K562 (cell line): ENCODE measurements around the gene TWIST1. TPM values are rescaled to one million over a fixed set of nuclear protein-coding genes. Genes with fewer than 3 reads are reported as not detected.

Experiments
- ATAC-seq: fragments of 200-7000 bp; cut with Tn5 transposase; 3 replicates; pipeline ENCODE4 v1.9.1; 2020; ENCODE audit warnings: moderate library complexity
- BruUV-seq: library from RNA; stranded (reverse); fragments of 400-500 nt; replicated peaks from 2 replicates; lab custom pipeline; 2021; lab: Mats Ljungman, UMichigan
- CTCF ChIA-PET: fragments of 300-600 bp; formaldehyde crosslinking; extraction: SDS; loops from one replicate; lab custom pipeline; 2021; ENCODE audit warnings: low intra/inter-chr PET ratio; lab: Yijun Ruan, JAX
- POLR2A ChIA-PET: fragments of 300-600, 350-650 bp; sonication (Branson Sonifier 250); formaldehyde crosslinking; extraction: SDS; loops from one replicate; lab custom pipeline; 2021; ENCODE audit warnings: antibody characterized with exemption, inconsistent platforms; lab: Yijun Ruan, JAX
- DNase-seq, 4 experiments: peaks; one replicate each; pipeline versions ENCODE4 v3.0.0 to v3.0.0-alpha.2; 2011 to 2018; ENCODE audit warnings: low spot score in 3 of 4, mixed read lengths in 3 of 4; ENCODE audit errors: extremely low read depth in 1 of 4
- FAIRE-seq: peaks from 2 replicates; lab custom pipeline; 2011; peaks lifted over from hg19 to GRCh38; lab: Jason Lieb, UNC
- H2AFZ ChIP-seq: 2 replicates; pipeline ENCODE4 v1.6.0; 2011; ENCODE audit warnings: low read depth, low read length, control low read depth, inconsistent platforms
- H3K27ac ChIP-seq: fragments of 200-600 bp; 3 replicates; pipeline ENCODE4 v1.8.0; 2011; ENCODE audit warnings: low read depth, mild to moderate bottlenecking, control low read depth, inconsistent platforms, low read length, moderate library complexity, mixed read lengths; ENCODE audit errors: extremely low read depth
- H3K27me3 ChIP-seq, 2 experiments: fragments of 300-600 bp in 1 of 2; 2 replicates in 1 of 2; 3 replicates in 1 of 2; pipeline versions ENCODE4 v1.6.0 to v1.8.0; 2011; ENCODE audit warnings: inconsistent platforms in 2 of 2, low read length in 2 of 2, mild to moderate bottlenecking in 1 of 2, mixed read lengths in 1 of 2, moderate library complexity in 1 of 2; ENCODE audit not compliant: control insufficient read depth in 2 of 2, insufficient read depth in 2 of 2
- H3K36me3 ChIP-seq: fragments of 300-600 bp; 3 replicates; pipeline ENCODE4 v1.8.0; 2011; ENCODE audit warnings: mild to moderate bottlenecking, low read length, inconsistent platforms; ENCODE audit not compliant: control insufficient read depth, insufficient read depth
- H3K4me1 ChIP-seq, 2 experiments: fragments of 200-600 bp in 1 of 2; replicated peaks in 1 of 2; 2 replicates in 1 of 2; 3 replicates in 1 of 2; pipeline versions ENCODE4 v1.5.1 to v1.8.0; 2011; ENCODE audit warnings: inconsistent platforms in 2 of 2, low read length in 2 of 2, mild to moderate bottlenecking in 1 of 2, mixed read lengths in 1 of 2, moderate library complexity in 1 of 2; ENCODE audit not compliant: control insufficient read depth in 2 of 2, insufficient read depth in 2 of 2
- H3K4me2 ChIP-seq: 2 replicates; pipeline ENCODE4 v1.6.1; 2011; ENCODE audit warnings: low read length, control low read depth, inconsistent platforms, mixed read lengths; ENCODE audit not compliant: insufficient read depth
- H3K4me3 ChIP-seq: fragments of 200-600 bp; sonication (generic), shearing (Covaris generic); 2 replicates; pipeline ENCODE4 v1.5.1; 2016; ENCODE audit warnings: control low read depth, inconsistent platforms
- H3K79me2 ChIP-seq: fragments of 200-600 bp; 3 replicates; pipeline ENCODE4 v1.8.0; 2011; ENCODE audit warnings: low read length, inconsistent platforms; ENCODE audit not compliant: control insufficient read depth, insufficient read depth
- H3K9ac ChIP-seq, 2 experiments: 2 replicates each; pipeline versions ENCODE4 v1.6.0 to v1.6.1; 2011; ENCODE audit warnings: low read depth in 2 of 2, low read length in 2 of 2, control low read depth in 1 of 2, inconsistent platforms in 1 of 2, mild to moderate bottlenecking in 1 of 2, mixed read lengths in 1 of 2; ENCODE audit not compliant: insufficient read depth in 1 of 2
- H3K9me1 ChIP-seq: one replicate; pipeline ENCODE4 v1.6.0; 2011; ENCODE audit warnings: inconsistent platforms, mild to moderate bottlenecking, low read length, moderate library complexity; ENCODE audit not compliant: control insufficient read depth, insufficient read depth
- H3K9me3 ChIP-seq: replicated peaks from 2 replicates; pipeline ENCODE4 v1.5.1; 2011; ENCODE audit warnings: low read depth, low read length, inconsistent platforms; ENCODE audit not compliant: control insufficient read depth, insufficient read depth
- H4K20me1 ChIP-seq: replicated peaks from 2 replicates; pipeline ENCODE4 v1.6.1; 2011; ENCODE audit warnings: low read length, inconsistent platforms, mixed read lengths; ENCODE audit not compliant: control insufficient read depth, insufficient read depth
- ESRRA ChIP-seq: fragments of 450-650 bp; IDR thresholded peaks from 2 replicates; pipeline ENCODE4 v1.6.1; 2014; ENCODE audit warnings: low read depth, mild to moderate bottlenecking, moderate library complexity, borderline replicate concordance
- ETV5 ChIP-seq: sonication (generic); formaldehyde crosslinking; IDR thresholded peaks from 2 replicates; pipeline ENCODE4 v1.4.0; 2020; ENCODE audit warnings: low read depth, mild to moderate bottlenecking, missing genetic modification reagents
- MBD2 ChIP-seq: sonication (generic); IDR thresholded peaks from 2 replicates; pipeline ENCODE4 v1.6.1; 2016; ENCODE audit warnings: low read depth, borderline replicate concordance
- MEIS2 ChIP-seq: fragments of 450-650 bp; IDR thresholded peaks from 2 replicates; pipeline ENCODE4 v1.6.1; 2014; ENCODE audit warnings: mild to moderate bottlenecking; ENCODE audit not compliant: partially characterized antibody
- RCOR1 ChIP-seq, 2 experiments: IDR thresholded peaks; 2 replicates each; pipeline ENCODE4 v1.6.1; 2012; ENCODE audit warnings: low read depth in 2 of 2, low read length in 2 of 2, borderline replicate concordance in 1 of 2, improper control_type of control experiment in 1 of 2
- ZNF3 ChIP-seq: fragments of 250-450 bp; sonication (Bioruptor Pico); IDR thresholded peaks from 2 replicates; pipeline ENCODE4 v1.5.0; 2021; ENCODE audit warnings: mild to moderate bottlenecking, moderate library complexity
- WGBS: fragments of 100-300 bp; shearing (Covaris generic); methylation state at CpG from one replicate; pipeline ENCODE4 v1.1.6; 2016; ENCODE audit warnings: low coverage, mixed read lengths; ENCODE audit not compliant: insufficient coverage; ENCODE audit errors: missing lambda C conversion rate; 5-methylcytosine and 5-hydroxymethylcytosine counted together
- in situ Hi-C: fragments of 300-500 bp; cut with MboI; formaldehyde crosslinking; loops from 4 replicates; pipeline ENCODE4 v1.15.0; 2018; ENCODE audit warnings: inconsistent platforms, mixed read lengths
- intact Hi-C: fragments of 100-400 bp; cut with micrococcal nuclease; formaldehyde crosslinking; loops from 2 replicates; pipeline ENCODE4 v1.14.2; 2022
- polyA plus RNA-seq, 8 experiments: library from polyadenylated mRNA; depleted of rRNA in 4 of 8; stranded (reverse) in 5 of 8; unstranded in 3 of 8; fragments of >200 nt; fragmentation: Nextera tagmentation in 2 of 8; fragmentation: Illumina TruSeq in 1 of 8; extraction: Ambion mirVana in 2 of 8; extraction: Trizol in 1 of 8; gene quantifications; 2 replicates each; pipeline versions ENCODE4 v1.2.1 to v1.2.3, GENCODE V29; 2011 to 2014; ENCODE audit warnings: inconsistent platforms in 1 of 8, missing spikeins in 1 of 8
- total RNA-seq, 7 experiments: library from RNA; depleted of rRNA in 6 of 7; stranded (reverse); fragments of >200 nt in 6 of 7; fragmentation: Illumina TruSeq in 2 of 7; extraction: Trizol in 2 of 7; gene quantifications; 2 replicates each; pipeline versions ENCODE4 v1.2.1 to v1.2.3, GENCODE V29; 2011 to 2021; ENCODE audit warnings: low replicate concordance in 1 of 7
- TF ChIP-seq, protein P1 (sequence below): fragments of 250-450 bp; sonication (Bioruptor Pico); IDR thresholded peaks from 2 replicates; pipeline ENCODE4 v1.5.0; 2021; ENCODE audit warnings: mild to moderate bottlenecking, borderline replicate concordance
- TF ChIP-seq, protein P2 (sequence below): fragments of 250-450 bp; sonication (Bioruptor Pico); IDR thresholded peaks from 2 replicates; pipeline ENCODE4 v1.5.0; 2022; ENCODE audit warnings: mild to moderate bottlenecking
- TF ChIP-seq, protein P3 (sequence below): fragments of 450-650 bp; IDR thresholded peaks from 2 replicates; pipeline ENCODE4 v1.6.1; 2016; ENCODE audit warnings: low read depth

TWIST1 gene
- total and polyA plus RNA-seq, 9 of the 15 experiments (the other 6 are each of a cell fraction or from before 2014, with no cell fraction given) = 0.10 to 0.86 (median 0.15) TPM; not detected in 2

DNA sequence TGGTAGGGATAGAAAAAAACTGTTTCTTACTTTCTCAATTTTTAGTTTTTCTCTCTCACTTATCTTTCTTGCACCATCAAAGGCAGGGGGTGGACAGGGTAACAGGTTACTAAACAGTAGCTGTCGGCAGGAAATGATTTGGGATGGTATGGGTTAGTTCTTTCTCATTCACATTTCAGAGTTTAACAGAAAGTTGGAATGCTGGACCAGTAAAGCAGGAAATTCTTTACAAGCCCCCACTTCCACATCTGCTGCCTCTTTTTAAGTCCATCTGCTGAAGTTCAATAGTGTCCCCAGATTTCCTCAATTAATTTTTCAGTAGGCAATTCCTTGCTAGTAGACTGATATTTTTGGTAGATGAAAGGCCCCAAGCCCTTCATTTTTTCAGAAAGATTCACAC is 23.3 kb downstream of the TWIST1 start:
- Histone ChIP-seq H3K4me2 (no peak overlapping the region), H4K20me1 (no peaks in the 10 kb centered on the region), H3K36me3 (no peaks in the 10 kb centered on the region), H3K4me3 (no peak overlapping the region), H3K9me1 (no peaks in the 10 kb centered on the region), H3K27ac (no peak overlapping the region), H3K9ac (no peak overlapping the region), H3K9me3 (no peaks in the 10 kb centered on the region), H3K4me1 (no peaks in the 10 kb centered on the region), H3K27me3 (no peaks in the 10 kb centered on the region), H3K79me2 (no peaks in the 10 kb centered on the region), H2AFZ (no peak overlapping the region)
- POLR2A ChIA-PET = no interaction called here
- intact Hi-C loops = no loop called here
- no TSS peak for BruUV-seq
- 0% methylated on average over 1 of the region's 1 CpG for WGBS
- no peak for FAIRE-seq
- in situ Hi-C loops = no loop called here
- no peak for ATAC-seq
- DNase-seq = no peak
- CTCF ChIA-PET = no interaction called here
- TF ChIP-seq ZNF3 (no peak), MEIS2 (no peak), ETV5 (CRISPR knock-in tag) (no peak), MBD2 (no peak), RCOR1 (IDR thresholded peaks at IDR 0.05; ENCODE audit: borderline replicate concordance in 1 of 2, low read depth in 2 of 2, low read length in 2 of 2) (no peak), ESRRA (no peak)
- TF ChIP-seq, protein P1, sequence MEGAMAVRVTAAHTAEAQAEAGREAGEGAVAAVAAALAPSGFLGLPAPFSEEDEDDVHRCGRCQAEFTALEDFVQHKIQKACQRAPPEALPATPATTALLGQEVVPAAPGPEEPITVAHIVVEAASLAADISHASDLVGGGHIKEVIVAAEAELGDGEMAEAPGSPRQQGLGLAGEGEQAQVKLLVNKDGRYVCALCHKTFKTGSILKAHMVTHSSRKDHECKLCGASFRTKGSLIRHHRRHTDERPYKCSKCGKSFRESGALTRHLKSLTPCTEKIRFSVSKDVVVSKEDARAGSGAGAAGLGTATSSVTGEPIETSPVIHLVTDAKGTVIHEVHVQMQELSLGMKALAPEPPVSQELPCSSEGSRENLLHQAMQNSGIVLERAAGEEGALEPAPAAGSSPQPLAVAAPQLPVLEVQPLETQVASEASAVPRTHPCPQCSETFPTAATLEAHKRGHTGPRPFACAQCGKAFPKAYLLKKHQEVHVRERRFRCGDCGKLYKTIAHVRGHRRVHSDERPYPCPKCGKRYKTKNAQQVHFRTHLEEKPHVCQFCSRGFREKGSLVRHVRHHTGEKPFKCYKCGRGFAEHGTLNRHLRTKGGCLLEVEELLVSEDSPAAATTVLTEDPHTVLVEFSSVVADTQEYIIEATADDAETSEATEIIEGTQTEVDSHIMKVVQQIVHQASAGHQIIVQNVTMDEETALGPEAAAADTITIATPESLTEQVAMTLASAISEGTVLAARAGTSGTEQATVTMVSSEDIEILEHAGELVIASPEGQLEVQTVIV (CRISPR knock-in tag) = no peak
- TF ChIP-seq, protein P2, sequence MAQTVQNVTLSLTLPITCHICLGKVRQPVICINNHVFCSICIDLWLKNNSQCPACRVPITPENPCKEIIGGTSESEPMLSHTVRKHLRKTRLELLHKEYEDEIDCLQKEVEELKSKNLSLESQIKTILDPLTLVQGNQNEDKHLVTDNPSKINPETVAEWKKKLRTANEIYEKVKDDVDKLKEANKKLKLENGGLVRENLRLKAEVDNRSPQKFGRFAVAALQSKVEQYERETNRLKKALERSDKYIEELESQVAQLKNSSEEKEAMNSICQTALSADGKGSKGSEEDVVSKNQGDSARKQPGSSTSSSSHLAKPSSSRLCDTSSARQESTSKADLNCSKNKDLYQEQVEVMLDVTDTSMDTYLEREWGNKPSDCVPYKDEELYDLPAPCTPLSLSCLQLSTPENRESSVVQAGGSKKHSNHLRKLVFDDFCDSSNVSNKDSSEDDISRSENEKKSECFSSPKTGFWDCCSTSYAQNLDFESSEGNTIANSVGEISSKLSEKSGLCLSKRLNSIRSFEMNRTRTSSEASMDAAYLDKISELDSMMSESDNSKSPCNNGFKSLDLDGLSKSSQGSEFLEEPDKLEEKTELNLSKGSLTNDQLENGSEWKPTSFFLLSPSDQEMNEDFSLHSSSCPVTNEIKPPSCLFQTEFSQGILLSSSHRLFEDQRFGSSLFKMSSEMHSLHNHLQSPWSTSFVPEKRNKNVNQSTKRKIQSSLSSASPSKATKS = no peak
- TF ChIP-seq, protein P3, sequence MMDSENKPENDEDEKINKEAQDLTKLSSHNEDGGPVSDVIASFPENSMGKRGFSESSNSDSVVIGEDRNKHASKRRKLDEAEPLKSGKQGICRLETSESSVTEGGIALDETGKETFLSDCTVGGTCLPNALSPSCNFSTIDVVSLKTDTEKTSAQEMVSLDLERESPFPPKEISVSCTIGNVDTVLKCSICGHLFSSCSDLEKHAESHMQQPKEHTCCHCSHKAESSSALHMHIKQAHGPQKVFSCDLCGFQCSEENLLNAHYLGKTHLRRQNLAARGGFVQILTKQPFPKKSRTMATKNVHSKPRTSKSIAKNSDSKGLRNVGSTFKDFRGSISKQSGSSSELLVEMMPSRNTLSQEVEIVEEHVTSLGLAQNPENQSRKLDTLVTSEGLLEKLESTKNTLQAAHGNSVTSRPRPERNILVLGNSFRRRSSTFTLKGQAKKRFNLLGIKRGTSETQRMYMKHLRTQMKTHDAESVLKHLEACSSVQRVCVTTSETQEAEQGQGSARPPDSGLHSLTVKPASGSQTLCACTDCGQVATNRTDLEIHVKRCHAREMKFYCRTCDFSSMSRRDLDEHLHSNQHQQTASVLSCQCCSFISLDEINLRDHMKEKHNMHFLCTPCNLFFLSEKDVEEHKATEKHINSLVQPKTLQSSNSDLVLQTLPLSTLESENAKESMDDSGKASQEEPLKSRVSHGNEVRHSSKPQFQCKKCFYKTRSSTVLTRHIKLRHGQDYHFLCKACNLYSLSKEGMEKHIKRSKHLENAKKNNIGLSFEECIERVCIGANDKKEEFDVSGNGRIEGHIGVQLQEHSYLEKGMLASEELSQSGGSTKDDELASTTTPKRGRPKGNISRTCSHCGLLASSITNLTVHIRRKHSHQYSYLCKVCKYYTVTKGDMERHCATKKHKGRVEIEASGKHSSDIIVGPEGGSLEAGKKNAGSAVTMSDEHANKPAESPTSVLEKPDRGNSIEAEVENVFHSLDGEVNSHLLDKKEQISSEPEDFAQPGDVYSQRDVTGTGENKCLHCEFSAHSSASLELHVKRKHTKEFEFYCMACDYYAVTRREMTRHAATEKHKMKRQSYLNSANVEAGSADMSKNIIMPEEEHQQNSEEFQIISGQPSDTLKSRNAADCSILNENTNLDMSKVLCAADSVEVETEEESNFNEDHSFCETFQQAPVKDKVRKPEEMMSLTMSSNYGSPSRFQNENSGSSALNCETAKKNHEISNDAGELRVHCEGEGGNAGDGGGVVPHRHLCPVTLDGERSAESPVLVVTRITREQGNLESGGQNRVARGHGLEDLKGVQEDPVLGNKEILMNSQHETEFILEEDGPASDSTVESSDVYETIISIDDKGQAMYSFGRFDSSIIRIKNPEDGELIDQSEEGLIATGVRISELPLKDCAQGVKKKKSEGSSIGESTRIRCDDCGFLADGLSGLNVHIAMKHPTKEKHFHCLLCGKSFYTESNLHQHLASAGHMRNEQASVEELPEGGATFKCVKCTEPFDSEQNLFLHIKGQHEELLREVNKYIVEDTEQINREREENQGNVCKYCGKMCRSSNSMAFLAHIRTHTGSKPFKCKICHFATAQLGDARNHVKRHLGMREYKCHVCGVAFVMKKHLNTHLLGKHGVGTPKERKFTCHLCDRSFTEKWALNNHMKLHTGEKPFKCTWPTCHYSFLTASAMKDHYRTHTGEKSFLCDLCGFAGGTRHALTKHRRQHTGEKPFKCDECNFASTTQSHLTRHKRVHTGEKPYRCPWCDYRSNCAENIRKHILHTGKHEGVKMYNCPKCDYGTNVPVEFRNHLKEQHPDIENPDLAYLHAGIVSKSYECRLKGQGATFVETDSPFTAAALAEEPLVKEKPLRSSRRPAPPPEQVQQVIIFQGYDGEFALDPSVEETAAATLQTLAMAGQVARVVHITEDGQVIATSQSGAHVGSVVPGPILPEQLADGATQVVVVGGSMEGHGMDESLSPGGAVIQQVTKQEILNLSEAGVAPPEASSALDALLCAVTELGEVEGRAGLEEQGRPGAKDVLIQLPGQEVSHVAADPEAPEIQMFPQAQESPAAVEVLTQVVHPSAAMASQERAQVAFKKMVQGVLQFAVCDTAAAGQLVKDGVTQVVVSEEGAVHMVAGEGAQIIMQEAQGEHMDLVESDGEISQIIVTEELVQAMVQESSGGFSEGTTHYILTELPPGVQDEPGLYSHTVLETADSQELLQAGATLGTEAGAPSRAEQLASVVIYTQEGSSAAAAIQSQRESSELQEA = no peak
